NCI-H2107 treated with DMSO at 0.1 percent for 48 hours (cell line): ENCODE data around the gene TF.

Experiments used
- DNase-seq: peaks from one replicate; lab custom pipeline; 2025; ENCODE audit not compliant: unreplicated experiment; lab: John Stamatoyannopoulos, UW

Gene TF

DNA sequence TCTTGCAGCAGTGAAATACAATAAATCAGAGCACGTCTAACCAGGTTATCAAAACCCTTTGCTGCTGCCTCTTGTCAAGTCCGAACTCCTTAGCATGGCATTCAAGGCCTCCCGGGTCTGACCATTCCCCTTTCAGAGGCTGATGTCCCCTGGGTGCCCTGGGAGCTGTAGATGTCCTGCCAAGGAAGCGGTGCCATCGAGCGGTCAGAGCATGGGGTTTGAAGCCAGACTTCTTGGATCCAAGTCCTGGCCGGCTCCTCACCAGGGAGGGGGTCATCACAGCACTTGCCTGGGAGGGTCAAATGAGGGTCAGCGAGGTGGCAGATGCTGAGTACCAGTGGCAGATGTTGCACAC lies 496 bp downstream of the TF start:
- DNase-seq = no peak

- no peak for DNase-seq
These were observed 1.2 kb downstream of the TF start for GRCh38 chr3:133747373-133747772.

- no peak for DNase-seq
These were observed 1.9 kb downstream of the TF start for GRCh38 chr3:133747907-133748639.

DNA sequence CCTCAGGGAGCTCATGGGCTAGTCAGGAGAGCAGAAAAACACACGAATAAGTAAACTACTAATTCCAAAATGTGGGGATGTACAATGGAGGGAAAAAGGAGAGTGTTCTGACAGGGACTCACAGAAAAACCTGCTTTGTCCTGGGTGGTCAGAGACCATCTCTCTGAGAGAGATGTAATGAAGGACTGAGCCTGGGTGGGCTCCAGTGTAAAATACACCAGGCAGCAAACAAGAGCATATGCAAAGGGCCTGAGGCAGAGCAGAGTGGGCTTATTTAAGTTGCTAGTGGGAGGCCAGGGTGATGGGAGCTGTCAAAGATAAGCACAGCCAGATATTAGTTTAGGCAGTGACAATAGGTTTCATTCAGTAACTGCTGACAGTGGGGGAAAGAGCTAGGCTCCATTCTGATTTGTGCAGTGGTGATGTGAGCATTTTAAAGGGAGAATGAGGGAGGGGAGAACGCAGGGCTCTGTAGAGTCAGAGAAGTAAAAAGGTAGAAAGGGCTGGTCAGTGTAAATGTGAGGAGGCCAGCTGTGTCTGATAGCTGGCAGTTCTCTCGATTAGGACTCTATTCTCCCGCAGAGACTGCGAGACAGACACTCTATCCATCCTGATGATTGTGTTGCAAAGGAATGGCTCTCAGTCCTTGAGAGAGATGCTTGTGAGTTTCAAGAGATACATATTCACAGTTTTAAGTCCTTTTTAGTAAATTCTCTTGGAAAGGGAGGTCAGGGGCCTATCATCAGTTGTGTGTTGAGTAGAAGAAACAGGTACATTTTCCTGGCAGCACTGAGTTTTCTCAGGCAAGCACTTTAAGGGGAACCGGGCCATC lies 3.5 kb downstream of the TF start:
- DNase-seq = no peak

GRCh38 chr3:133750259-133750656 lies 4.1 kb downstream of the TF start:
- DNase-seq = peak; percentile 2

- DNase-seq = no peak
These were observed 7.0 kb downstream of the TF start for GRCh38 chr3:133753107-133753778.

DNA sequence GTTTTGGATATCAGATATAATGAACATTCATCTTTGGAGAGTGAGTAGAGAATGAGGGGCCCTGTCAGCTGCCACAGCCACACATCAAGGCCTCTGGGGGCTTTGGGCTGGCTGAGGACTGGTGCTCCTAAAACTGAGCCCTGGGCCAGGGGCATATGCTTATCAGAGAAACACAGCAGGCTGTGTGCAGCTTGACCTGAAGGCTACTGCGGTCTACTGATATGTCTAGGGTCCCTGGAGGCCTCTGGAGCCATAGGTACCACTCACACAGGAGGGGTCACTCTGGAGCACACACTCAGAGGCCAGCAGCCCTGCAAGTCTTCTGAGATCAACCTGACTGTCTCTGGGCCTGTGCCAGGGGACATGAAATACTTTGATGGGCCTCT lies 7.6 kb downstream of the TF start:
- no peak for DNase-seq

- DNase-seq = no peak
These were observed 8.3 kb downstream of the TF start for GRCh38 chr3:133754455-133754854.

DNA sequence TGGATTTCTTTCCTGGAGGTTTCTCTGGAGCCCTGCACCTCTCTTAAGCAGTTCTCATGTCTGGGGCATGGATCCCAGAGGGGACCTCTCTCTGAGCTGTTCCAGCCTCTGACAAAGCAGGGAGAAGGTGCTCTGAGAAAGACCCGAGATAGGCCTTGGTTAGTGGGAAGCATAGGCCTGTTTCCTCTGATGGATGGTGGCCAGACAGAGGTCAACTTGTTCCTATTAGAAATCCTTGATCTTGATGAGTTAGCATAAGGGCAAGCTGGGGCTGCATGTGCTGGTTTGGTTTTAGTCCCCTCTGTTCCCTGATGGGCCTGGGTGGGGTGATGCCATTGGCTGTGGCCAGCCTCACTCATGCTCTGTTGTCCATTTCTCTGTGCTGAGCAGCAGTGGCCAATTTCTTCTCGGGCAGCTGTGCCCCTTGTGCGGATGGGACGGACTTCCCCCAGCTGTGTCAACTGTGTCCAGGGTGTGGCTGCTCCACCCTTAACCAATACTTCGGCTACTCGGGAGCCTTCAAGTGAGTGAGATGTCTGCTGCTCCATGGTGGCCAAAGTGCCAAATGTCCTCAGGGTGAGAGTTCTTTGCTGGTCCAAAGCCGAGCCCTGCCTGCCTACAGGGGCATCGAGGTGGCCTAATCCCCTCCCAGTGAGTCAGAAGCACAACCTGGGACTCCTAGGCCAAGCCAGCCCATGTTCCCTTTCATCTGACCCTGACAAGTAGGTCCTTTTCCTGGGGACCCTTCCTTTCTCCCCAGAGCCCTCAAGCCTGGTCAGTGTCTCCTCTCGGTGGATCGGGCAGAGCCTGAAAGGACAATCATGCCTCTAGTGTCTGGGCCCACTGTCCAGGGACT lies 9.0 kb downstream of the TF start:
- DNase-seq = no peak

- DNase-seq = no peak
These were observed 10.8 kb downstream of the TF start for GRCh38 chr3:133756716-133757694.

GRCh38 chr3:133757701-133758567 lies 11.7 kb downstream of the TF start:
- no peak for DNase-seq

DNA sequence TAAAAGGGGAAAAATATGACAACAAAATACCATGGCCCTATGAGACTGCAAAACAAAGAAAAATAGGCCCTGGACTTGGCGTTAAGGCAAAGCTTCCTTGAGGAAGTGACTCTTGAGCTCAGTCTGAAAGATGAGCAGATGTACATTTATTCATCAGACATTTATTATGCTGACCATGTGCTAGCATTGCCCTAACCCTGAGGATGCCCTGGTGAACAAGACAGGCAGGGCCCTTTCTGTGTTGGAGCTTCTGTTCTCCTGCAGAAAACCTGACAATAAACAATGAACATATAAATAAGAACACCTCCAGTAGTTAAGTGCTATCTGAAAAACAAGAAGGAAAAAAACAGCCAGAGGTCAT lies 12.4 kb downstream of the TF start:
- DNase-seq = no peak

DNA sequence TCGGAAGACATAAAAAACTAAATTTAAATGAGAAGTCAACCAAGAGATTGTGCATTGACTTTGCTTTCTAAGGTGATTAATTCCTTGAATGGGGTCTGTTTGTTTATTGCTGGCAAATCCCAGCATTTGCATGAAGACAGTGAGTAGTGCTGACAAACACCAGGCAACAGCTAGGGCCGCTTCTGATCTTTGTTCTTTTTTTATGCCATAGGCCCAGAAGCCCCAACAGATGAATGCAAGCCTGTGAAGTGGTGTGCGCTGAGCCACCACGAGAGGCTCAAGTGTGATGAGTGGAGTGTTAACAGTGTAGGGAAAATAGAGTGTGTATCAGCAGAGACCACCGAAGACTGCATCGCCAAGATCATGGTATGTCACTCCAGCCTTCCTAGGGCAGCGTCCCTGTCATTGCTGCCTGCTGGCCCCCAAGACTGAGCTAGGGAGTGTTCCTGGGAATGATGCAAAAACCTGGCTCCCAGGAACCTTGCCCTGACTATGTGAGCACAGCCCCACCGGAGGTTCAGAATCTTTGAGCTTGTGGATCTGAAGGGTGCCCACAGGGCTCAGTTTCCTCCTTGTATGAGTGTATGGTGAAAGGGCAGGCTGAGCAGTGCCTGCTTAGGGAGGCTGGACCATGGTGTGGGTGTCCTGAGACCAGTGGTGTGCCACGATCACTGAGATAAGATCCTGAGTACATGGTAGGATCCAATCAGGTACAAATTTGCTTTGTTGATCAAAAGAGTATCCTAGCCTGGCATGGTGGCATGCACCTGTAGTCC lies 13.0 kb downstream of the TF start:
- no peak for DNase-seq

DNA sequence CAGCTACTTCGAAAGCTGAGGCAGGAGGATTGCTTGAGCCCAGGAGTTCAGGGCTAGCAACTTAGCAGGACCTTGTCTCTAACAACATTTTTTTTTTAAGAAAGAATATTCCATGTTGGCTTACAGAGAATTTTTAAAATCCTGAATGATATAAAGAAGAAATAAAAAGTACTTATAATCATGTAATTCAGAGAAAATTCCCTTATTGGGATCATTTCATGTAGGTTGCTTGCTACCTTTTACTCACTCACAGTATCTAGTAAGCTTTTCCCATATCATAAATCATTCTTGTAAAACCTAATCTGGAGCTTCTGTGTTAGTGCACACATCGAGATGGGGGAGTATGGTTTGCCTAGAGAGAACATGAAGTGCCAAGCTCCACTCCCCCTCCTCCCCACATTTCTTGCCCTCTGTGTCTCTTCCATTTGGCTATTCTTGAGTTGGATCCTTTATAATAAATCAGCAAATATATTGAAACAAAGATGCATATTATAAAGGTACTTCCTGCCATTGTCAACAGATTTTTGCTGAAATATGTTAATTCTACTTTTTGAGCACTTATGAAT lies 13.6 kb downstream of the TF start:
- DNase-seq = no peak

DNA sequence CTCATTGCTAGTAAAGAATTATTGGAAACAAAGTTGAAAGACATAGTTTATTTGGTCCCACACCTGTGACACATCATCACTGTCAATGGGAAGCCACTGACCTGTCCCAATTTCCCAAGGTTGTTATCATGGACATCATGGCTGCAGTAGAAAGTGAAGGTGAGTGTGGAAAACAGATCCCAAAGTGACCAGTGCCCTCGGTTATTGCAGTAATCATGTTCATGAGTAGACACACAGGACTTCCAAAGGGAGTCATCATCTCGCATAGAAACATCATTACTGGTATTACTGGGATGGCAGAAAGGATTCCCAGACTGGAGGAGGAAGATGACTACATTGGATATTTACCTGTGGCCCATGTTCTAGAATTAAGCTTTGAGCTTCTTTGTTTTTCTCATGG lies 14.7 kb downstream of the TF start:
- no peak for DNase-seq

DNA sequence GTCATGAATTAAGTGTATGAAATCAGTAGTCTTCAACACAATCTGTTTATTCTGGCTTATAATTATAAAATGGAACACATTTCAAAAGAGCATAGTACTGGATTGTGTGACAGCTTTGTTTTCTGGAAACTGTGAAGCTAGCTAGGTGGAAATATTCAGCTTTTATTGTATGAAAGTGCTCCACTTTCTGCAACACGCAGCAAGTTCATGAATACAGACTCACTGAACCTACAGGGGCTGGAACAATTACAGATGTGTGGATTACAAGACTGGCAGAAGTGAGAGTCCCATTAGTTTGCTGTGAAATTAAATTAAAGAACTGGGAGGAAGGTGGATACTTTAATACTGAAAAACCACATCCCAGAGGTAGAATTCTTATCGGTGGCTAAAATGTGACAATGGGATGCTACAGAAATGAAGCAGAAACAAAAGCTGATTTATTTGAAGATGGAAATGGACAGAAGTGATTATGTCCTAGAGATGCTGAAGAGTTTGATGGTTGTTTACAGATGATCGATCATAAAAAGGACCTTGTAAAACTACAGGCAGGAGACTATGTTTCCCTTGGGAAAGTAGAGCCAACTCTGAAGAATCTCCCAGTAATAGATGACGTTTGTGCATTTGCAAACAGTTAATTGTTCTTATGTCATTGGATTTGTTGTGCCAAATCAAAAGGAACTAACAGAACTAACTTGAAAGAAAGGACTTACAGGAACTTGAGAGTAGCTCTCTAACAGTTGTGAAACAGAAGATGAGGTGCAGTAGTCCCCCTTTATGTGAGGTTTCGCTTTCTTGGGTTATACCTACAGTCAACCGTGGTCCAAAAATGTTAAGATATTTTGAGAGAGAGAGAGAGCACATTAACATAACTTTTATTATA lies 15.7 kb downstream of the TF start:
- DNase-seq = no peak

DNA sequence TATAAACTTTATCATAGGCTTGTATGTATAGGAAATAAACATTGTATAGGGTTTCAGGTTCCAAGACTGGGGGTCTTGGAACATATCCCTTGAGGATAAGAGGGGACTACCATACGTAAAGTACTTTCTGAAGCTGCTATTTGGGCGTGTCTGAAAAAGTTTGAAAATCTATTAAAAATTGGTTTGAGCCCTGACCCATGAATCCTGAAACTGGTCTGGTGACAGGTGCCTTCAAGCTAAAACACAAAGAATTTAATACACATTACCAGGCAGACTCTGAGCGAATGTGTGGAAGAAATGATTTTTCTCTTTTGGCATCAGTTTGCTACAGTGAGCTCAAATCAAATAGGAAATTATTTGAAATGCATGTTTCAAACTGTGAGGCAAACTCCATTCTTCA lies 16.3 kb downstream of the TF start:
- no peak for DNase-seq
